ENCODE measurements around the gene SH3PXD2A.

The SH3PXD2A gene

DNA sequence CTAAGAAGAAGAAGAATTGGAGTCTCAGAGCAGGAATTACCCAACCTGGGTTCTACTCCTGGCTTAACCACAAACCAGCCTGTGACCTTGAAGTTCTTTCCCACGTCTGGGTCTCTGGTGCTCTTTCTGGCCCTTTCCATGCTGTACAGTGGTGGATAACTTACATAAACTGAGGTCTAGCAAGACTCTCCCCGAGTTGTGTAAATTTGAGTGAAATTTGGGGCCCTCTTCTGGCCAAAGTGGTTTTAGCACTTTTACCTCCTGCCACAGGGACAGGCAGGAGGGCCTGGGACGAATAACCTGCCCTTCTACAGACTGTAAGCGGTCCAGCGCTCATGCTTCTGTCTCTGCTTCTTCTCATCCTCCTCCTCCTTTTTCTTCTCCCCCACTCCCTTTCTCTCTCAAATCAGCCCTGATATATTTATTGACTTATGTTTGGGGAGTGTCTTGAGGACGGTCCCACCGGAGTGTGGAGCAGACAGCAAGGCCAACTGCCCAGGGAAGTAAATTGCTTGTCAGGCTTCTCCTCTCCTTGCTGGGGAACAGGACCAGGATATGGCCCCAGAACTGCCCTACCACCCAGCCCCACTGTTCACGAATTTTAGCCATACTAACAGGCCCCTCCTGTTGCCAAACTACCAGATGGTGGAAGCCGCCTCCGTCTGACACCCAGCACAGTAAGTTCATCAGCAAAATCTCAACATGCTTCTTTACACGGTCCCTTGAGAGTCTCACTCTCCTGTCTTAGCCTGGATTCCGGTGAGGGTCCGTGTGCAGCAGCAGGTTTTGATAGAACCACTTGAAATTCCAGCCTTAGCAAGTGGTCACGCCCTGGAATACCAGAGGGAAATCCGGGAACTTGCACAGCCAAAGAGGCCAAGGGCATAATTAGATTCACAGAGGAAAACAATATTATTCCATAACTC lies 4.0 kb upstream of the SH3PXD2A start:
- Histone ChIP-seq H3K56ac (ENCODE audit: low read length) (no peak overlapping the region), H2BK15ac (replicated peaks; ENCODE audit: low read depth) (no peak overlapping the region), H3K36me3 (ENCODE audit: control insufficient read depth, insufficient read depth, low read length) (no peaks in the 10 kb centered on the region), H2AK5ac (ENCODE audit: low read length) (no peak overlapping the region), H3K27ac (ENCODE audit: low read depth, low read length) (no peak overlapping the region), H3K4ac (ENCODE audit: low read depth, low read length) (no peak overlapping the region), H3K4me1 (ENCODE audit: control insufficient read depth, low read depth, low read length) (peaks cover 6% of the 10 kb centered on the region), H2BK120ac (ENCODE audit: low read depth, low read length) (no peak overlapping the region), H4K5ac (ENCODE audit: low read length) (no peak overlapping the region), H3K23ac (ENCODE audit: low read length) (no peak overlapping the region), H3K4me2 (ENCODE audit: low read length) (no peak overlapping the region), H3K9ac (ENCODE audit: low read length) (no peak overlapping the region), H3K18ac (ENCODE audit: low read length) (no peak overlapping the region), H2BK5ac (ENCODE audit: low read length) (no peak overlapping the region), H3K79me2 (ENCODE audit: control insufficient read depth, insufficient read depth, low read length) (no peaks in the 10 kb centered on the region), H3K79me1 (ENCODE audit: low read length) (no peaks in the 10 kb centered on the region), H4K8ac (ENCODE audit: low read depth, low read length) (no peak overlapping the region), H3K27me3 (ENCODE audit: insufficient read depth, low read length, poor library complexity) (no peaks in the 10 kb centered on the region), H3K4me3 (ENCODE audit: low read length) (no peak overlapping the region)
- DNase-seq, result peak; percentile 81
- WGBS (ENCODE audit: extremely low coverage, insufficient coverage, low lambda C conversion rate), result no CpG with 5 or more reads among the region's 15 CpGs

DNA sequence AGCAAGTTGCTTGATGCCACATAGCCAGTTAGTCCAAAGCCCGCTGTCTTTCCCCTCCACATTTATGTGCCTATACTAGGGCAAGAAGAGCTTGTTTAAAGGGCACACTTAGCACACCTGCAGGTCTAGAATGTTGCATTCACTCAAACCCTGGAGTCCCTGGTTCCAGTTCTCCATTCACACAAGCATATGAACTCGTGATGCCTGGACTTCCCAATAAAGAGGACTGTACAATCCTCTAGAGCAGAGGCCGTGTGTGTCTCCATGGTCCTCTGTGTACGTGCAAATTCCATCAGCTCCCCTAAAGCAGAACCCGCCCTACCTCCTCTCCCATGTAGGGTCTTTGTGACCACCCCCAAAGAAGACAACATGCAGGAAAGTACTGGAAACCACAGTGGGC lies 3.0 kb upstream of the SH3PXD2A start:
- H3K56ac ChIP-seq (ENCODE audit: low read length), result no peak overlapping the region
- H3K4ac ChIP-seq (ENCODE audit: low read depth, low read length), result no peak overlapping the region
- H3K18ac ChIP-seq (ENCODE audit: low read length), result no peak overlapping the region
- no peak overlapping the region for H4K8ac ChIP-seq (ENCODE audit: low read depth, low read length)
- WGBS (ENCODE audit: extremely low coverage, insufficient coverage, low lambda C conversion rate), result no CpG with 5 or more reads among the region's 5 CpGs
- H3K27ac ChIP-seq (ENCODE audit: low read depth, low read length), result no peak overlapping the region
- H3K4me3 ChIP-seq (ENCODE audit: low read length), result no peak overlapping the region
- no peak overlapping the region for H3K23ac ChIP-seq (ENCODE audit: low read length)
- H2AK5ac ChIP-seq (ENCODE audit: low read length), result no peak overlapping the region
- H2BK5ac ChIP-seq (ENCODE audit: low read length), result no peak overlapping the region
- H3K4me1 ChIP-seq (ENCODE audit: control insufficient read depth, low read depth, low read length), result peaks cover 11% of the 10 kb centered on the region
- DNase-seq, result no peak
- no peak overlapping the region for H3K9ac ChIP-seq (ENCODE audit: low read length)
- H3K36me3 ChIP-seq (ENCODE audit: control insufficient read depth, insufficient read depth, low read length), result no peaks in the 10 kb centered on the region
- H2BK15ac ChIP-seq (replicated peaks; ENCODE audit: low read depth), result no peak overlapping the region
- peaks cover 8% of the 10 kb centered on the region for H3K79me1 ChIP-seq (ENCODE audit: low read length)
- H4K5ac ChIP-seq (ENCODE audit: low read length), result no peak overlapping the region
- H2BK120ac ChIP-seq (ENCODE audit: low read depth, low read length), result no peak overlapping the region
- H3K27me3 ChIP-seq (ENCODE audit: insufficient read depth, low read length, poor library complexity), result no peaks in the 10 kb centered on the region
- H3K4me2 ChIP-seq (ENCODE audit: low read length), result no peak overlapping the region
- H3K79me2 ChIP-seq (ENCODE audit: control insufficient read depth, insufficient read depth, low read length), result peaks cover 10% of the 10 kb centered on the region

DNA sequence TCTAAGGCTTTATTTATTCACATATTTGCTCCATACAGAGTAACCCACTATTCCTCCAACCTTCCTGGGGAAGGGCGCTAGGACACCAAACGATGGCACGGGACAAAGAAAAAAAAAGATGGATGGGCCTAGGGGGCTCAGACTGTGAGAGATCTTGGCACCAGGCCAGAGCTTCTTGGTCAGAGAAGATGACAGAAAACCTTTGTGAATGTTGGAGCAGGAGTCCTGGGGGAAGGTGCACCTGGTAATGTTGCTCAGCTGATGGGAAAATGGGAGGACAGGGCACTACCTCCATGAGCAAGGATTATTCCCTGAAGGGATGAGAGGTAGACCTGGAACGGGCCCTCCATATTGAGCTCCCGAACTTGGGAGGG lies 1.4 kb upstream of the SH3PXD2A start:
- H2BK15ac ChIP-seq (replicated peaks; ENCODE audit: low read depth), result no peak overlapping the region
- H3K4me3 ChIP-seq (ENCODE audit: low read length), result no peak overlapping the region
- no peaks in the 10 kb centered on the region for H3K36me3 ChIP-seq (ENCODE audit: control insufficient read depth, insufficient read depth, low read length)
- H3K4me2 ChIP-seq (ENCODE audit: low read length), result no peak overlapping the region
- peaks cover 22% of the 10 kb centered on the region for H3K79me2 ChIP-seq (ENCODE audit: control insufficient read depth, insufficient read depth, low read length)
- H3K23ac ChIP-seq (ENCODE audit: low read length), result no peak overlapping the region
- WGBS (ENCODE audit: extremely low coverage, insufficient coverage, low lambda C conversion rate), result no CpG with 5 or more reads among the region's 5 CpGs
- DNase-seq, result no peak
- H4K8ac ChIP-seq (ENCODE audit: low read depth, low read length), result no peak overlapping the region
- H3K56ac ChIP-seq (ENCODE audit: low read length), result peak overlapping the region; percentile 34
- H3K79me1 ChIP-seq (ENCODE audit: low read length), result peaks cover 19% of the 10 kb centered on the region
- peaks cover 13% of the 10 kb centered on the region for H3K4me1 ChIP-seq (ENCODE audit: control insufficient read depth, low read depth, low read length)
- H4K5ac ChIP-seq (ENCODE audit: low read length), result no peak overlapping the region
- no peaks in the 10 kb centered on the region for H3K27me3 ChIP-seq (ENCODE audit: insufficient read depth, low read length, poor library complexity)
- no peak overlapping the region for H3K27ac ChIP-seq (ENCODE audit: low read depth, low read length)
- no peak overlapping the region for H3K18ac ChIP-seq (ENCODE audit: low read length)
- H3K4ac ChIP-seq (ENCODE audit: low read depth, low read length), result no peak overlapping the region
- H2BK5ac ChIP-seq (ENCODE audit: low read length), result no peak overlapping the region
- no peak overlapping the region for H2AK5ac ChIP-seq (ENCODE audit: low read length)
- H2BK120ac ChIP-seq (ENCODE audit: low read depth, low read length), result no peak overlapping the region
- no peak overlapping the region for H3K9ac ChIP-seq (ENCODE audit: low read length)

DNA sequence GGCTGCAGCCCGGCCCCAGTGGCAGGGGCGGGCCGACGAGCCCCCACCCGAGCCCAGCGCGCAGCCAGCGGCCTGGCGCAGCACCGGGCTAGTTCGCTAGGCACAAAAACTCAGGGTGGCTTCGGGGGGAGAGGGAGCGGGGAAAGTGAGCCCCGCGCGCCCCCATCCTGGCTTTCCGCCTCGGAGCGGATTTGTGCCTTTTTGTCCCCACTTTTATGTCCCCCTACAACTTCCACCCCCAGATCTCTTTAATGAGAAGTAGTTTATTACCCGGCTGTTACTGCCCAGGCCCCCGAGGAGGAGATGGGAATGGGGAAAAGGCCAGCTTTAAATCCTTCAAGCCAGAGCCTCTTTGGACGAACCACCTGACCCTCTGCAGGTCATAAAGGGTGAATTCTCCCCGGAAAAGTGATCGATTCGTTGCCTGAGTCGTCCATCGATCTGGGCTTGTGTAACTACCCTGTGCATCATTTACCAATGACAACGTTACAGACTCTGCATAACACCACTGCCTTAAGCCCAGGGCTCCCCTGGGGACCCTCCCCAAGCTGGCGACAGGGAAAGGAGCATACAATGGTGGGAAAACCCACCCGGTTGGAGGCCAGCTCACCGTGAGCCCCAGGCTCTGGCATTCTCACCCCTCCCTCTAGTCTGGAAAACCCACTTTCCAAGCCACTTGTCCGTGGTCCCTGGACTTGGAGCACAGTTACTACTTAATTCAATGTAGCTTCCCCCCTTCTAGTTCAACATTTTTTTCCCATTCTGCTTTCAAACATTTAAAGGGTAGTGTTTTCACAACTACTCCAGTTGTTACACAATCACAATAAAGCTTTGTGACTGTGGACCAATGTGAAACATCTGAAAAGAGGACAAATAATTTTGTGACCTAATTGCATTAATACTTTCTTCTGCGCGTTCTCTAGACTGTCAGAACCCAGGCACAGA lies 748 bp upstream of the SH3PXD2A start:
- Histone ChIP-seq H3K4me1 (ENCODE audit: control insufficient read depth, low read depth, low read length) (peaks cover 13% of the 10 kb centered on the region), H3K23ac (ENCODE audit: low read length) (peak overlapping the region; percentile 15), H3K56ac (ENCODE audit: low read length) (peak overlapping the region; percentile 77), H2BK15ac (replicated peaks; ENCODE audit: low read depth) (no peak overlapping the region), H3K36me3 (ENCODE audit: control insufficient read depth, insufficient read depth, low read length) (no peaks in the 10 kb centered on the region), H2BK5ac (ENCODE audit: low read length) (peak overlapping the region; percentile 34), H3K27ac (ENCODE audit: low read depth, low read length) (no peak overlapping the region), H3K4me3 (ENCODE audit: low read length) (peak overlapping the region; percentile 2), H3K79me2 (ENCODE audit: control insufficient read depth, insufficient read depth, low read length) (peaks cover 22% of the 10 kb centered on the region), H3K4me2 (ENCODE audit: low read length) (peak overlapping the region; percentile 49), H3K18ac (ENCODE audit: low read length) (peak overlapping the region; percentile 93), H4K8ac (ENCODE audit: low read depth, low read length) (no peak overlapping the region), H3K9ac (ENCODE audit: low read length) (peak overlapping the region; percentile 65), H2BK120ac (ENCODE audit: low read depth, low read length) (peak overlapping the region; percentile 21), H3K79me1 (ENCODE audit: low read length) (peaks cover 20% of the 10 kb centered on the region), H3K4ac (ENCODE audit: low read depth, low read length) (peak overlapping the region; percentile 79), H3K27me3 (ENCODE audit: insufficient read depth, low read length, poor library complexity) (no peaks in the 10 kb centered on the region), H2AK5ac (ENCODE audit: low read length) (no peak overlapping the region), H4K5ac (ENCODE audit: low read length) (no peak overlapping the region)
- peak; percentile 59 for DNase-seq
- WGBS (ENCODE audit: extremely low coverage, insufficient coverage, low lambda C conversion rate), result no CpG with 5 or more reads among the region's 34 CpGs

DNA sequence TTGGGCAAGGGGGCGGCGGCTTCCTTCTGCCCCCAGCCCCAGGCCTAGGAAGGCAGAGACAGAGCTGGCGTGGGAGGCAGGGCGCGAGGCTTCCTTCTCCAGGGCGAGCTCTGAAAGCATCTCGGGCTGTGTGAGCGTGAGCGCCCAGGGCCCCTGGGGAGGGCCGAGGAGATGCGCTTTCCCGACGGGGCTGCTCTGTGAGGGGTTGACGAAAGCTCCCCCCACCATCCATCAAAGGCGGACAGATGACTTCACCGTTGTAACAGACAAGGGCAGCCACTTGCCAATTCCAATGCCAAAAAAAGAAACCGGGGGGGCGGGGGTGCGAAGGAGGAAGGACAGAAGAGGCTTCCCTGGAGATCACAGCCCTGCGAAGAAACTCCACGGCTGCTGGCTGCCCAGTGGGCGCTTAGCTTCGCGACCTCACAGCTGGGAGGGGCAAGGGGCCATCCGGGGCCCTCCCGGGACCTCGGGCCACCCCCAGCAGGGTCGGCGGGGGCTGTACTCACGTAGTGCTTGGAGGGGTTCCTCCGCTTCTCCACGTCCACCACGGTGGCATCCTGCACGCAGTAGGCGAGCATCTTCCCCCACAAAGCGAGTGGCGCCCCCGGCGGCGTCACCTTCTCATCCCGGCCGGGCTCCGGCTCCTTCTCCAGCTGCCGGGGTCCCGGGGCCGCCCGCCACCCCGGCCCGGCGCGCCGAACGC lies 537 bp downstream of the SH3PXD2A start:
- peak overlapping the region; percentile 37 for H2BK15ac ChIP-seq (replicated peaks; ENCODE audit: low read depth)
- peak; percentile 72 for DNase-seq
- peak overlapping the region; percentile 67 for H3K4ac ChIP-seq (ENCODE audit: low read depth, low read length)
- peaks cover 13% of the 10 kb centered on the region for H3K4me1 ChIP-seq (ENCODE audit: control insufficient read depth, low read depth, low read length)
- H3K79me2 ChIP-seq (ENCODE audit: control insufficient read depth, insufficient read depth, low read length), result peaks cover 26% of the 10 kb centered on the region
- no peaks in the 10 kb centered on the region for H3K27me3 ChIP-seq (ENCODE audit: insufficient read depth, low read length, poor library complexity)
- H3K4me3 ChIP-seq (ENCODE audit: low read length), result peak overlapping the region; percentile 75
- H2BK120ac ChIP-seq (ENCODE audit: low read depth, low read length), result peak overlapping the region; percentile 49
- no peak overlapping the region for H4K5ac ChIP-seq (ENCODE audit: low read length)
- no peaks in the 10 kb centered on the region for H3K36me3 ChIP-seq (ENCODE audit: control insufficient read depth, insufficient read depth, low read length)
- no peak overlapping the region for H2AK5ac ChIP-seq (ENCODE audit: low read length)
- H3K79me1 ChIP-seq (ENCODE audit: low read length), result peaks cover 24% of the 10 kb centered on the region
- no CpG with 5 or more reads among the region's 53 CpGs for WGBS (ENCODE audit: extremely low coverage, insufficient coverage, low lambda C conversion rate)
- H2BK5ac ChIP-seq (ENCODE audit: low read length), result peak overlapping the region; percentile 42
- peak overlapping the region; percentile 94 for H3K56ac ChIP-seq (ENCODE audit: low read length)
- H3K27ac ChIP-seq (ENCODE audit: low read depth, low read length), result peak overlapping the region; percentile 76
- no peak overlapping the region for H4K8ac ChIP-seq (ENCODE audit: low read depth, low read length)
- peak overlapping the region; percentile 36 for H3K4me2 ChIP-seq (ENCODE audit: low read length)
- H3K9ac ChIP-seq (ENCODE audit: low read length), result peak overlapping the region; percentile 78
- peak overlapping the region; percentile 38 for H3K23ac ChIP-seq (ENCODE audit: low read length)
- H3K18ac ChIP-seq (ENCODE audit: low read length), result peak overlapping the region; percentile 93
